NCI-H1930 (cell line): ENCODE results near the gene ASRGL1.

Experiments used
- DNase-seq, 2 experiments: peaks; one replicate each; lab custom pipeline; 2025; lab: John Stamatoyannopoulos, UW

ASRGL1 gene

DNA sequence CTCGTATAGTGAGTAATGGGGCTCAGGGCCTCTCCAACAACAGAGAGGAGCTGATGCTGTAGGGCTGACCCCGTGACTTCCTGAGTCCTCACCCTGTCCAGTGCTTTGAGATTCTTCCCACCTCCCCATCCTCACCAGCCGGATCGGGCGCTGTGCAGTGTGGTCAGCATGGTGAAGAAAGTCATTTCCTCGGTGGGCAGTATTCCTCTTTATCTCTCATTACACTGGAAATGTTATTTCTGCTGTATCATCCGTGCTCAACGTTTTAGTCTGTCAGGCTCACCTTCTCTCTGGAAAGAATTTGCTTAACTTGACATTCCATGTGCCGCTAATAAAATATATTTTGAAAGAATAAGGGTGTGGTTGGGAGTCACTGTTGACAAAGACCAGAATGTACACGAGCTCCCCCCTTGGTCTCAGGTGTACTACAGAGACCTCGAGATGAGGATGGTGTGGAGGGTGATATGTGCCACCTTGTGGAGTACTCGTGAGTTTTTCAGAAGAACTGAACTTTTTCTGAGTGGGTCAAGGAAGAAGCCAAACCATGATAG lies 55.9 kb downstream of the ASRGL1 start:
- peak; percentile 9 to 26 for DNase-seq

DNA sequence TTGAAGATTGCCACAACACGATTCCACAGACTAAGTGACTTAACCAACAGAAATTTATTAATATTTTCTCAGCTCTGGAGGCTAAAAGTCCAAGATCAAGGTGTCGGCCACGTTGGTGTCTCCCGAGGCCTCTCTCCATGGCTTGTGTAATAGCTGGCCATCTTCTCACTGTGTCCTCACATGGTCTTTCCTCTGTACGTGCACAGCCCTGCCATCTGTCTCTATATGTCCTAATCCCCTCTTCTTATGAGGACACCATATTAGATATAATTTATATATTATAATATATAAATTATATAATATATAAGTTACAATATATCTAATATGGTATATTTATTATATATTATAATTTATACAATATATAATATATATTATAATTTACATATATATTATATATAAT lies 56.5 kb downstream of the ASRGL1 start:
- DNase-seq = no peak

DNA sequence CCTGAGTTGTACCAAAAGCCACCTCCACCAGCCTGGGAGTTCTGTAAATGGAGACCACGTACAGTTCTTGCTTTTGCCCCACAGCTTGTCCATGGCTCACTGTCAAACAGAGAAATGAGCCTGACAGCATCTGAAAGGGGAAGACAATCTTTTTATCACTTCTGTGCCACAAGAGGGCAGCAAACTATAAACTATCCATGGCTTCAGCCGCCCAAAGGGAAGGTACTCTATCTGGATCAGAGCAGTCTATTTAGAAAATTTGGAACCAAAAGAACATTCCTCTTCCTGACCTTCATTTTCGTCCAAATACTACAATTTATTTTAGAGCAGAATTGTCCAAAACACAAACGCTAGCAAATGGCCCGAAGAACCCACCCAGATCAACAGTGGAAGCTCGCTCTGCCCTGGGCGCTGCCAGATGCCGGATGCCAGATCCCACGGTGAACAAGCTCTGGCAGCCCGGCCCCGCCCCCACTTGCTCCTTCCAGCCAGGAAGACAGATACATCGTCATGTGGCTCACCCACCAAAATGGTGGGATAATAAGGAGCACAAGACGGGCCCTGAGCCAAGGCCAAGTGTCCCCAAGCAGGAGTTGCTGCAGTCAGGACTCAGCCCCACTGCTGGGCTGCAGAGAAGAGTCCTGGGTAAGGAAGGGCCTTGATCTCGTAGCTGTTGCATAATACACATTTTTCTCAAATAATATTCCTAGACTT lies 57.7 kb downstream of the ASRGL1 start:
- peak; percentile 32 to 65 for DNase-seq

DNA sequence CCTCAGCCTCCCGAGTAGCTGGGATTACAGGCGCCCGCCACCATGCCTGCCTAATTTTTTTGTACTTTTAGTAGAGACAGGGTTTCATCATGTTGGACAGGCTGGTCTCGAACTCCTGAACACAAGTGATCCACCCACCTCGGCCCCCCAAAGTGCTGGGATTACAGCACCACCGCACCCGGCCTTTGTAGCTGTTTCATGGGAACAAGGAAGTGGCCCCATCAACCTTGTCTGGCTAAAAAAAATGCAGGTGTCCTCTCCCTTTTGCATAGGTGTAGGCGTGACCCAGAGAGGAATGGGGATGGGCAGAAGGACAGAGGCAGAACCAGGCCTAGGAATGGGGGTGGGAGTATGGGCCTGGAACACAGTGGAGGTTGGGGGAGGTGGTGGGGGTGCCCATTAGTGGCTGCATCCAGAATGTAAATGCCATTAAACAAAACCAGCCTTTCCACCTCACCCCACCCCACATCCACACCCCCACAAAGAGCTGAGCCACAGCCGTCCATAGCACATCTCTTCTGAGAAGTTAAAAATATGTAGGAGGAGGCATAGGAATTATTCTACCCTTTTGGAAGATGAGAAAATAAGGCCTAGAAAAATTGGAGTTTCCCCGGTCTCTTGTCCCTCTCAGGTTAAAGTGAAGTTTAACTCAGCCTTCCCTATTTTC lies 58.8 kb downstream of the ASRGL1 start:
- DNase-seq = no peak

DNA sequence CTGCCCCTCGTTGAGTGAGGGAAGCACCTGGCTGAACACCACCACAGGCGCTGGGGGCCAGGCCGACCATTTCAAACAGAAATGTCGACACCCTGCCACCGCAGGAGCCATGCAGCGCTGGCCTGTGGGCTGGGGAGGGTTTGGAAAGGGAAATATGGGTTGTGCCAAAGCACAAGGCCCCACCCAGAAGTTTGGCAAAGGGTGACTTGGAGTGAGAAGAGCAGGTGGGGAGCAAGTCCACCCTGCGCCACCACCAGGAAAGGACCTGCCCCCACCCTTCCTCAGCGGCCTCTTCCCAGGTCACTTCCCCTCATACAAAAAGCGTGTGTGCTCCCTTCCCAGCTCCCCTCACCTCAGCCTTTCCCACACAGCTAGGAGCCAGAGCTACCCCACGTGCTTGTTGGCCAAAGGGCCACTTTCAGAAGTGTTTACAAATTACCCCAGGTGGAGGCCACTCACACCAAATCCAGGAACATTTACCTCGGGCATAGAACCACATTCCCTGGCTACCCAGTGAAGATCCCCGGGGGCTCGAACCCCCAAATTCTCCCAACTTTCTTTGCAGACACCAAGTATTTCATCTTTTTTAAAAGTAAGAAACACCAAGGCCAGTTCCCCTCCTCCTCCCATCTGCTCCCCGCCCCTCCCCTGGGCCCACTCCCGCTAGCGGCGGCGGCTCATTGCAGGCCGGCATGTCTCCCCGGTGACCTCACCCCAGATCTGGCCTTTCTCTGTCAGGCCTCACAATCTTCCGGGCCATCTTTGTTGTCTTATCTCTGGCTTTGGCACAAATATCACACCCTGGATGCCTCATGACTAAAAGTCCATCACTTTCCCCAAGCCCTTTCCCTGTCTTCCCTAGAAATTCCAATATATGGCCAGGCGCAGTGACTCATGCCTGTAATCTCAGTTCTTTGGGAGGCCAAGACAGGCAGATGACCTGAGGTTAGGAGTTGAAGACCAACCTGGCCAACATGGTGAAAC lies 61.1 kb downstream of the ASRGL1 start:
- DNase-seq = no peak

DNA sequence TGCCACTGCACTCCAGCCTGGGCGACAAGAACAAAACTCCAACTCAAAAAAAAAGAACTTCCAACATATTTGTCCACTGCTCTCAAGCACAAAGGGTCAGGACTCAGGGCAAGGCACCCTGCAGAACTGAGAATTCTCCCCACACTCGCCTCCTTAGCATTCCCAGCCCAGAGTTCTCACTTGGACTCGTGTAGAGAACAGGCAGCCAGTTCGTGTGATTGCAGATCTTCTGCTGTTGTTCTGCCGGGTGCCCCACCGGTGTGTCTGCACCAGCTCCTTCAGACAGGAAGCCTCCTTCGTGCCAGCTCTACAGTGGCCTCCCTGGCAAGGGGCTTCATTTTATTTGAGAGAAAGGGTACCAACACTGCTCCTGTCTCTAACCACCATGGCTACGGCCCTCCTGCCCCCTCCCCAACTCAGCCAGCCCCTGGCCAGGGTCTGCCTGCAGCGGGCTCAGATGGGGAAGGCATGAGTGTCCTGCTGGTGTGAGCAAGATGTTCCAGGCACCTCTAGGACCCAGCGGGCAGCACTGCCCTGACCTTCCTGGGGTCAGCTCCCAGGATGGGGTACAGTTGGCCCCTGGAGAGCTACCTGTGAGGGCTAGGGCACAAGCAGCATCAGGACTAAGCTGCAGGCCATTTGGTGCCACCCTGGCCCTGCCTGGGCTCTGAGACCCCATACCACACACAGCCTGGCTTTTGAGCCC lies 62.1 kb downstream of the ASRGL1 start:
- no peak for DNase-seq

DNA sequence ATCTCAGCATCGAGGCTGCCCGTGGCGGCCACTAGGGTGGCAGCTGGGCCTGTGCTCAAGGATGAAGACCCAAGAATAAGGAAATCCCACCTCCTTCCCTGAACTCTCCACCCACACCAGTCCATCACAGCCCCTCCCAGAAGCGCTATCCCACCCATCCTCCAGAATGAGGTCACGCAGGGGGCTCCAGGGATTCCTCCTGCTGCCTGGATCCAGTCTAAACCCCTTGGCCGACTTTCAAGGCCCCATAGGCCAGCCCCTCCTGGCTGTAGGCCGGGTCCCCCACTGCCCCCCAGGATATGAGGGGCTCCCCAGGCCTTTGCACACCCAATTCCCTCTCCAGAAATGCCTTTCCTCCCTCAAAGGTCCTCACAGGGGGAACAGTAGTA lies 62.6 kb downstream of the ASRGL1 start:
- no peak for DNase-seq

DNA sequence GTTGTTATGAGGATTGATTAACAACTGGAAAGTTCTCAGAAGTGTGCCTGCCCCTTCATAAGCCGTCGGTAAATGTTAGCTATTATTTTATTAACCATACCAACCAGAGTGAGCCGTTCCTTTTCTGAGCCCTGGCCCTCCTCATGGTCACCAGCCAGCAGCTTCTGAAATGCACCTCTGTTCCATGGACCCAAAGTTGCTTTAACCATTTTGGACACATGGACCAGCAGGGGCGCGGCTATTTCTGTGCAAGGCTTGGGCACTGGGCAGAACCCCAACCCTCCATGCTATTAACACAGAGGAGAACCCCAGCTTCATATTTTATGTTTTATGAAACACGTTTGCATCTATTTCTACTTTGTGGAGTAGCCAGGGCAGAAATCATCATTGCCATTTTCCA lies 63.0 kb downstream of the ASRGL1 start:
- no peak for DNase-seq

DNA sequence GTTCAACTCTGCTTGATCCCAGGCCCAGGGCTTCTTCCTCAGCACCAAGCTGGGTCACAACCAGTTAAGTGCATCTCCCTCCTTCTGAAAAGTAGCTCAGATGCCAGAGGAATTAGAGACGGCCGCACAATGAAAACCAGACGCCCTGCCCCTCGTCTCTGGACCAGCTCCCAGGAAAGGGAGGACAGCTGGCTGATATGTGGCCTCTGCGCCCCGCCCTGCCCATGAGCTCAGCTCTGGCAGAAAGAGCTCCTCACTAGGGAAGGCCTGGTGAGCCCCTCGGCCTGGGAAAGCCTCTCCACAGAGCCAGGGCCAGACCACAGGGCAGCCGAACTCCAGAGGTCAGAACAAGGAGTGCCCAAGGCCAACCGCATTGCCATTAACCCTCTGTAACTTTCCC lies 63.5 kb downstream of the ASRGL1 start:
- DNase-seq = no peak

DNA sequence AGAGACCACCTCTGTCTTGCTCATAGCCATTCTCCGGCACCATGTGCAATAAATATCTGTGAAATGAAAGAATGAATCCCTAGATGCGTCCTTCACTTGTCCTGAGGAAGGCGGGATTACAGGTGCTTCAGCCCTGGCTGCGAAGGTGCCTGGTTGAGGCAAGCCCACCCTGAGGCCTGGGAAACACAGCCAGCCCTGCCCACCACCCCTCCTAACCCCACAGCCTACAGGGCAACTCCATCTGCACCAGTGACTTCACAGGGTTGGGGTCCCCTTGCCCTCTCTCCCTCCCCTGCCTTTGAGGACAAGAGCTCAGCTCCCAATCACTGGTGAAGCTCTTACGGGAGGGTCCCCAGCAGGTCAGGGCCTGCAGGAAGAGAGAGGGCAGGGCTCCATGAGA lies 64.1 kb downstream of the ASRGL1 start:
- no peak for DNase-seq

DNA sequence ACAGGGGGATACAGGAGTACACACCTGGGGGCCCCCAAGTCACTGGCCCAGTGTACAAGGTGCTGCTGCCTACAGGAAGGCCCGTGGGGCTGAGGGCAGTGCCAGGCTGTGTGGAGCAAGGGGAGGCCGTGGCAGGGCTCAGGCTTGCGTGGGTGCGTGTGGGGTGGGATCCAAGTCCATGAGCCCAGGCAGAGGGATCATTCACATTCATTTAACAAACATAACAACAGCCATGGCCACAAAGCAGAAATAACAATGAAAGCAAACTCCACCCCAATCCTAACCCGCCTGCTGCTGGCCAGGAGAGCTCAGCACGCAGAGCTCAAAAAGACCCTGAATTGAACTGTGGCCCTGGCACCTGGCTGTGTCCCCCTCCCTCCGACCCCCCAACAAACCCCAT lies 64.6 kb downstream of the ASRGL1 start:
- DNase-seq = no peak

DNA sequence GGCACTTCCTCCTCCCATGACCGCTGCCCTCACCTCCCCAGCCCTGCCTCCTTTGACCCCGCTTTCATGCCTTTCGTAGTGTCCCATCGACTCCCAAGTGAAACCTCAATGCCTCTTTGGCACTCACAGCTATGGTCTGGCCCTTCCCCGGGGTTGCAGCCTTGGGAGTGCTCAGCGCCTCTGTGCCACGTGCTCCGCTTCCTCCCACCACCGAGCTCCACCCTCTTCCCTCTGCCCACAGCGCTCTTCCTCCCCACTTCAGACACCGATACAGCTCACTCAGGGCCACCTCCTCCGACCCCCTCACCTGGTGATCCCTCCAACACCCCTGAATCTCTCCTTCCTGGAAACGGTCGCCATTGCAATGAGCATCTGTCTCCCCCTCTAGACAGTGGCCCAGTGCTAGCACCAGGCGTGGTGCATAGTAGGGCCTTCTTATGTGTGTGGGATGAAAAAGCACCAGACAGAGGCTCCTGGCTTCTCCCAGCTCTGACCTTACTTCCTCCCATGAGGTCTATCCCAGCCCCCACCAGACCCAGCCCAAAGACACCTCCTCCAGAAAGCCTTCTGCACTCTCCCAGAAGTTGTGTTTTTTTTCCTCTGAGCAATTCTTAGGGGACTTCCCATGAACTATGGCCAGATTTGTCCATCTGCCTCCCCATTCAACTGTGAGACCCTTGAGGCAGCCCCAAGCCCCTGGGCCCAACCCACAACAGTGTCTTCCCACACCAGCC lies 65.1 kb downstream of the ASRGL1 start:
- no peak for DNase-seq

DNA sequence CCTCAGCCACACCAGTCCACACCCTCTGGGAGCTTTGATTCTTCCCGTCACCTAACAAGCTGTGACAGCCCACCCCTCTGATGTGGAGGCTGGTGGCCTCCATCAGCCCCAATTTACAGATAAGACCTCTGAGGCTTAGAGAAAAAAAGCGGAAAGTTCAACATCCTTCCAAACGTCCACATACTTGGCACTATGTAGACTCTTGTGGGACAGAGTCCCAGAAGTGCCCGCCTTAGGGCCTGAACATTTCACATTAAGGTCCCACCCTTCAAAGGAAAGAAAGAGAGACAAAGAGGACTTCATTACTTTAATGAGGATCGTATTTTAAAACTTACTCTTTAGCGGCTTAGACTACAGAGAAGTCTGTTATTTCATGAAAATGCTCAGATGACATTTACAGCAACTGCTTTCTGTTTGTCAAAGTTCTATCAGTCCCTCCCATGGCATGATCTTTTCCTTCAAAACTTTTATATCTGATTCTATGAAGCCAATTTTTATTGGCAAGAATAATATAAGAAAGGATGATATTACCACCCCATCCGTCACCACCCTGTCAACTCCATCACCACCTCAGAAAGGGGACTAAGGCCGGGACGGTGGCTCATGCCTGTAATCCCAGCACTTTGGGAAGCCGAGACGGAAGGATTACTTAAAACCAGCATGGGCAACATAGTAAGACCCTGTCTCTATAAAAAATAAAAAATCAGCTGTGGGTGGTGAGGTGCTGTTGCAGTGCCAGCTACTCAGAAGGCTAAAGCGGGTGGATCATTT lies 65.9 kb downstream of the ASRGL1 start:
- DNase-seq = no peak

DNA sequence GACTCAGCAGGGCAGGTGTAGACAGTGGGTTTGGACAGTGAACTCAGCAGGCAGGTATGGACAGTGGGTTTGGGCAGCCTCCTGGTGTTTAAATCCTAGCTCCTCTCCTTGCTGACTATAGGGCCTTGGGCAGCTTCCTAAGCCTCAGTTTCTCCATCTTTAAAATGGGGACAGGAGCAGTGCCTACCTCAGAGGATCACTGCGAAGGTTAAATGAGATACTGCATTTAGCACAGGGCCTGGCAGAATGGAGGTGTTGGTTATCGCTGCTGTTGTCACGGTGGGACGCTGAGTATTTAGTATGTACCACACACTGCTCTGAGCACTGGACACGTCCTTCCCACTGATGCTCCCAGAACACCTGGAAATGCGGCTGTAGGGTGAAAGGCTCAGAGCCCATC lies 67.2 kb downstream of the ASRGL1 start:
- no peak for DNase-seq

DNA sequence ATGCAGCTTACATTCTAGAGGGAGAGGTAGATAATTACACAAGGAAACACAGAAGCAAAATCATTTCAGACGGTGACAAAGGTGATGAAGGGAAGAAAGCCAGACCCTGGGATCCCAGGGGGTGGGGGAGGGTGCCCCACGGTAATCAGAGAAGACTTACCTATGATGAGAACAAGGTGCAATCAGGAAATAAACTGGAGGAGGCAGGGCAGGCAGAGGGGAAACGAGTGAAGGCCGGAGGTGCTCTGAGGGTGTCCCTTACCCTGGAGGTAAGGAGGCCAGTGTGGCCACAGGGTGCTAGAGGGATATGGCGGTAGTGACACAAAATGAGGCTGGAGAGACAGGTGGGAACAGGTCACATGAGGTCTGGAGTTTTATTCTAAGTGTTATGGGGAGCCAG lies 67.7 kb downstream of the ASRGL1 start:
- no peak for DNase-seq

DNA sequence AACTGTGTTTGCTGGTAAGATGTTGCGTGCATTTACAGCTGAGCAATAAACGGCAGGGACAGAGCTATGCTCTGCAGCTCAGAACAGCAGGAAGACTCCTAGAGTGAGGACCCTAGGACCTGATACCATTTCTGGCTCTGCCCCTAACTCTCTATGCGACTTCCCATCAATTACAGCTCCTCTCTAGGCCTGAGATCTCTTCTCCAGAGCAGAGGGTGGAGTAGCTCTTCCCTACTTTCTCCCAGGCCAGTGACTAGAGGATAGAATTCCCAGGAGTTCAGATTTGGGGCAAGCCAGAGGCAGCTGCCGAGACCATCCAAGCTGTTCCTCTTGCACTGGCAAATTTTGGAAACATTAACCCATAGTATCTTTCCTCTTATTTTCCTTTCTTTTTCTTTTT lies 68.8 kb downstream of the ASRGL1 start:
- no peak for DNase-seq

DNA sequence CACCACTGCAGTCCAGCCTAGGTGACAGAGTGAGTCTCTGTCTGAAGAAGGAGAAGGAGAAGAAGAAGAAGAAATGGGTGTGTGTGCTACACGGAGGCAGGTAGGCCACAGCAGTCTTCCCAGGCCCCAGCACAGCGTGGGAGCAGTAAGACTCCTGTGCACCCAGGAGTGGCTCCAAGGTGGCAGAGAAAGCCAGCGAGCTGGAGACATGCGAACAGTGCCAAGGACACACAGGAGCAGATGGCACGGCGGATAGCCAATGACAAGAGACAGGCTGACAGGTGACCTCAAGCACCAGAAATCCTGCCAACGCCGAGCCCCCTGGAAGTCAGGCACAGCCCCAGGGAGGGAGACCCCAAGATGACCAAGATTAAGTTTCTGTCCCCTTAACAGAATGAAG lies 72.6 kb downstream of the ASRGL1 start:
- DNase-seq = no peak

DNA sequence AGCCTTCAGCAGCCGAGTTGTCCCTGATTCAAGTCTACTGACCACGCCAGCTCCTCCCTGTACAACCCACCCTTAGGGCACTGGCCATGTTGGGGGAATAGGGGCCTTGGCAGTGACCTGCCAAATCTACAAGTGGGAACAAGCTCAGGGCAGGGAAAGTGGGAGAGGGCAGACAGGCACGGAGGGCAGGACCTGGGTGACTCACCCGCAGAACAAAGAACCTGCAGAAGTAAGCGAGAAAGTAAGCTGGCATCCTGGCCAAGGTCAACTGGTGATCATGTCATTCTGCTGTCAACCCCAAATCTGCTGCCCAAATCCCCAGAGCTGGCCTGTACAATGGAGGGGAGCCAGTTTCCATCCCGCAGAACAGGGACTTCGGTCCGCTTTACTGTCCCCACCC lies 73.7 kb downstream of the ASRGL1 start:
- no peak for DNase-seq

DNA sequence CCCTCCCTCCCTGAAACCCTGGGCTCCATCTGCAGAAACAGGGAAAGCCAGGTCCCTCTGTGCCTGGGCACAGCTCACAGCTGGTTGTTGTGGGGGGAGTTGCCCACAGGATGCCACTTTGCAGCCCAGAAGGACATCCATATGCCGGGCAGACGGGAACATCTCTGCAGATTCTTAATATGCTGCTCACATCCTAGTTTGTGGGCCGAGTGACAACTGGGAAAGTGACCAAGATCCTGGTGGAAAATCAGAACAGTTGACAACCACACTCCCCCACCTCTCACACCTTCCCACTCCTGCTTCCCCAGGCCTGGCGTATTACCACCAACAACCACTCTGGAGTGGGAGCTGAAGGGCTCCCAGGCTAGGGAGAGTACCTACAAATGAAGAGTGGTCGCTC lies 74.3 kb downstream of the ASRGL1 start:
- DNase-seq = no peak

DNA sequence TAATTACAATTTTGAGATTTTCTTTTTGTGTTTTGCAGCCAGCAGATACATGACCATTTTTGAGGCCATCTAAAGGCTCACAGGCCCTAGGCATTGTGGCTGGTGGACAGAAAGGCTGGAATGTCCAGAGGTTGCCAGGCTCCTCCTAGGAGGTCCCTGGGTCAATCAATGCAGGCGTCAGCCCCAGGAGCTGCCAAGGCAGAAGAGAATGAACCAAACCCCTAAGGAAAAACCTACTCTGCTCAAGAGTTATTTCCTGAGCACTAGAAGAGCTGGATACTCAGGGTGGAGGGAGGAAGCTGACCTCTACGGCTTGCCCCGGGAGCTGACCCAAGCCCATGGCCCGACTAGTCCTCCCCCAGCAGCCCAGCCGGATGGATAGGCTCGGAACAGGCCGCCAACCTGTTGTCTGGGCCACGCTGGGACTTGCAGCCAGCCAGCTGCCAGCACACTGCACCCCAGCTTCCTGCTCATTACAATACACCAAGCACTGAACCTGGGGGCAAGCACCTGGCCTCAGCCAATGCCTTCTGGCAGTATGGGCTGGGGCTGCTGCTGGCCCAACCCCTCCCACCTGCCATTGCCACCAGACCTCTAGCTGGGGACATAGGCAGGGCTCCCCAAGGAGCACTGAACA lies 75.9 kb downstream of the ASRGL1 start:
- no peak for DNase-seq
